Fibroblast of the aortic adventitia (primary cell): ENCODE measurements around the gene SLC16A12. TPM values are rescaled to one million over a fixed set of nuclear protein-coding genes. Genes with fewer than 3 reads are reported as not detected.

ENCODE experiments used
- DNase-seq: peaks from one replicate; pipeline ENCODE4 v3.0.0-alpha.2; 2010; ENCODE audit warnings: low read depth
- H3K4me3 ChIP-seq: 2 replicates; pipeline ENCODE4 v1.5.1; 2011; ENCODE audit warnings: low read depth, mild to moderate bottlenecking, control low read depth, low read length, moderate library complexity
- total RNA-seq: library from RNA; depleted of rRNA; stranded (reverse); fragments of >200 nt; gene quantifications from 2 replicates; pipeline ENCODE4 v1.2.3, GENCODE V29; 2012; ENCODE audit warnings: low replicate concordance
- TF ChIP-seq, protein P1 (sequence below): IDR thresholded peaks from 2 replicates; pipeline ENCODE4 v1.5.1; 2011; ENCODE audit warnings: mild to moderate bottlenecking, low read length, control low read depth, inconsistent platforms; ENCODE audit not compliant: insufficient read depth

SLC16A12 gene
- total RNA-seq, 1 donor, result 0.90 TPM

DNA sequence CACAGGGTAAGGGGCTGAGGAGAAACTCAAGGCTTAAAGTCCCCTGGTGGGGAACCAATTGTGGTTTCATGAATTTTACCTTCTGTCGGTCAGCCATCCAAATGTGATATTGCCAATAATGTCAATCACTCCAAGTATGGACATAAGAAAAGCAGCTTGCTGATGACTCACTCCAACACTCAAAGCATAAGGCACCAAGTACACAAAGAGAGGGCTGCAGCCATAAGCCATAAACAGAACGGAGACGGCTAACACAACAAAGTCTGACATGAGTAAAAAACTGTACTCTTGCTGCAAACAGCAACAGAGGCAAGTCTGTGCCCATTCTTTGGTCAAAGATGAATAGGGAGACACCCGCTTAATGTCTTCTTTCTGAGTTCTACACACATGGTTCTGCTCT is 96.9 kb downstream of the SLC16A12 start:
- no peak for DNase-seq
- H3K4me3 ChIP-seq, result no peak overlapping the region
- TF ChIP-seq, protein P1, sequence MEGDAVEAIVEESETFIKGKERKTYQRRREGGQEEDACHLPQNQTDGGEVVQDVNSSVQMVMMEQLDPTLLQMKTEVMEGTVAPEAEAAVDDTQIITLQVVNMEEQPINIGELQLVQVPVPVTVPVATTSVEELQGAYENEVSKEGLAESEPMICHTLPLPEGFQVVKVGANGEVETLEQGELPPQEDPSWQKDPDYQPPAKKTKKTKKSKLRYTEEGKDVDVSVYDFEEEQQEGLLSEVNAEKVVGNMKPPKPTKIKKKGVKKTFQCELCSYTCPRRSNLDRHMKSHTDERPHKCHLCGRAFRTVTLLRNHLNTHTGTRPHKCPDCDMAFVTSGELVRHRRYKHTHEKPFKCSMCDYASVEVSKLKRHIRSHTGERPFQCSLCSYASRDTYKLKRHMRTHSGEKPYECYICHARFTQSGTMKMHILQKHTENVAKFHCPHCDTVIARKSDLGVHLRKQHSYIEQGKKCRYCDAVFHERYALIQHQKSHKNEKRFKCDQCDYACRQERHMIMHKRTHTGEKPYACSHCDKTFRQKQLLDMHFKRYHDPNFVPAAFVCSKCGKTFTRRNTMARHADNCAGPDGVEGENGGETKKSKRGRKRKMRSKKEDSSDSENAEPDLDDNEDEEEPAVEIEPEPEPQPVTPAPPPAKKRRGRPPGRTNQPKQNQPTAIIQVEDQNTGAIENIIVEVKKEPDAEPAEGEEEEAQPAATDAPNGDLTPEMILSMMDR, result no peak

DNA sequence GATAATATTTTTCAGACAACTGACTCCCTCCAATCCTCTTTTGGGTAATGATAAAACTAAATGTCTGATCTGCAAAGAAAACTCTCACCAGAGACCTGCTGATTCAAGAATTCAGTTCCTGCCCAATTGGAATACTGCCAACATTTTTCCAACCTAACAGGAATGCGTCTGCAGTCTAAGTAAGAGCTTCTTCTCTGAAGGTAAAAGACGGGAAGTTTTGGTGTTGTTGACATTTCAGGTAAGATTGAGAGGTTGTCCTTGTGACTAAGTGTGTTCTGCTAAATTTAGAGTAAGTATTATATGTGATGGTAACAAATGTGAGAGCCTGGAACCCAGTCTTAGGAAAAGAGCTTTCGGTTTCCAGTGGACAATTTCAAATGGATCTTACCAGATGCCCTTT is 103.4 kb downstream of the SLC16A12 start:
- TF ChIP-seq, protein P1, result no peak
- no peak overlapping the region for H3K4me3 ChIP-seq
- DNase-seq, result peak; percentile 79

DNA sequence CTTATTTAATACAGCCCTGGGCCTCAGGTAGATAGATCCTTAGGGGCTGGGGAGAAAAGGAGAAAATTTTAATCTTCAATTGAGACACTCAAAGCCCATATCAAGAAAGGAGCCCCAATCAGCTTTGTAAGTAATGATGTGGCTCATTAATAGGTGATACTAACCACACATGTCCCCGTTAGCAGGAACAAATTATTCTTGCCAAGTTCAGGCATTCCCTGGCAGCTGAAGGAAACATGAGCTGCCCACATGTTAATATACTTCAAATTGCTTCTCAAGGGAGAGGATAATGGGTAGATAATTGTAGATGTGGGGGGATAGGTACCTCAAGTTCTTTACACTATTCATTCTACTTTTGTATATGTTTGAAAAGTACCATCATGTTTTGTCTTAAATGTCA is 106.5 kb downstream of the SLC16A12 start:
- TF ChIP-seq, protein P1, result no peak

DNA sequence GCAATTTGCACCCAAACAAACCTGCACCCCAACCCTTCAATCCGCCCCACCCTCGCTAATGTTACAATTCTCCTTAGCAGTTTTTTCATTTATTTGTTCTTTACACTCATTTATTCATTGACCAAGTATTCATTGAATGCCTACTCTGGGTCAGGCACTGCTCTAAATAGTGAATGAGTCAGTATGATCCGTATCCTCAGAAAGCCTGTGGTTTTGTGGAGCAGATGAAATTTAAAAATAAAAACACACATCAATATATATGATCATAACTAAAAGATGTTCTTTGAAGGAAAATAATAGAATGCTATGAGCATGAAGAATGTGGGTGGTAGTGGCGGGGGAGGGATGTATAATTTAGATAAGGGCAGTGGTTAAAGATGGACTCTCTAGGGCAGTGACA is 107.8 kb downstream of the SLC16A12 start:
- peak; percentile 72 for DNase-seq
- TF ChIP-seq, protein P1, result no peak
- no peak overlapping the region for H3K4me3 ChIP-seq

More for the DNA sequence above, 106.5 kb downstream of the SLC16A12 start:
- no peak overlapping the region for H3K4me3 ChIP-seq
- DNase-seq, result no peak

DNA sequence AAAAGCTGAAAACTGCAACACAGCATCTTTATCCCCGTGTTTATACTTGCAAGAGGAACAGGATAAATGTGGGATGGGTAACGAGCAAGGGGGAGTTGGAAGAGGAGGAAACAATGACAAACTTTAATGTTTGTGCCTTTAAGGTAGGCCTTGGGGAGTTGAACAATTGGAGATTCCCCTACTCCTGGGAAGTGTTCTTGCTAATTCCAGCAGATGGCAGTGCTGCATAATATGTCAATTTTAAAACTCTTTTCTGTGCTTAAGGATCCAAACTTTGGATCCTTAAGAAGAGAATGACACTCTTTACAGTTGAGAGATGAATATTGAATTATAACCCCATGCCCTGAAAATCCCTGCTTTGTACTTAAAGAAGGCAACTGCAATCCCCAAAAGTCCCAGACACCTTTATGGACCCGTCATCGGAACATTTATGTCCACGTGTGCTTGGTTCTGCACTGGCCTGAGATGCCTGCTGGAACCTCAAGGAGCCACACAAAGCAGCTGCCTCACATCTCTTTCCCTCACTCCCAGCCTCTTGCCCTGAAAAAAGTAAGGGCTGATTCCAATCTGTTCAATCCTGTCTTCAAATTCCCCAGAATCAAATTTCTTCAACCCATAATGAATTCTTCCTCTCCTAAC is 109.0 kb downstream of the SLC16A12 start:
- DNase-seq, result peak; percentile 84
- TF ChIP-seq, protein P1, result peak; percentile 83
- no peak overlapping the region for H3K4me3 ChIP-seq

DNA sequence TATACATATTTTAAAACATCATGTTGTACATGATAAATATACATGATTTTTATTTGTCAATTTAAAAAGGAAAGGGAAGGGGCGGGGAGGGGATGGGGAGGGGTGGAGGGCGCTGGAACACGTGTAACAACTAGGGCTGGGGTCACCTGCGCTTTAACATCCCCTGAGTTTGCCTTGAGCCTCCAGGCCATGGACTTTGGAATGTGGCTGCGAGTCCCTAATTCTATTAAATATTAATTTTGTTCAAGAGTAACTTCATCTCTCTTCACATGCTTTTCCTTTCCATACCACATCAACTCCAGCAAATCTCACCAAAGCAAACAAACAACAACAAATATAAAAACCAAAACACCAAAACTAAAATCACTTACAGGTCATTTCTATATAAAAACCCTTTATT is 110.4 kb downstream of the SLC16A12 start:
- H3K4me3 ChIP-seq, result no peak overlapping the region
- DNase-seq, result no peak
- TF ChIP-seq, protein P1, result no peak

DNA sequence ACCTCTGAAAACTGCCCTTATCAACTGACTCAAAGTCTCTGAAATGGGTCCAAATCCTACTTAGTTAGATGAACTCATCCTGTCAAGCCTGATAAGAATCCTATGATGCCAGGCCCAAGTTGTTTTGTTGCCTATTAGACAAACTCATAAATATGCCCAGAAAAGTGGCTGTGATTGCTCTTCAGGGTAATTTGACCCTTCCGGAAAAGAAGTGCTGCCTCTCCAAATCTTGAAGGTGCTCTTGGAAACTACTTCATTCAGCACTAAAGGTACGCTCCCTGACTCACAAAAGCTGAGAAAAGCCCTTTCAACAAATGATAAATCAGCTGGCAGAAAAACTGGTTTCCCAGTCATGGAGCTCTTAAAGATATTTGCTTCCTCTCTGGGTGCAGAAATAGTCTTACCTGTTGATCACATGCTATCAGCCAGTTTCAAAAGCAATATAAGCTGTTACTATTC is 114.3 kb downstream of the SLC16A12 start:
- DNase-seq, result no peak
- no peak overlapping the region for H3K4me3 ChIP-seq
- TF ChIP-seq, protein P1, result no peak
